DOHH2 (cell line): ENCODE data around the gene RBMXL3.

ENCODE experiments used
- CTCF ChIP-seq: fragments of 200-600 bp; sonication (generic); IDR thresholded peaks from one replicate; pipeline ENCODE4 v1.5.1; 2014; ENCODE audit warnings: antibody characterized with exemption, mild to moderate bottlenecking, low read depth, low read length; ENCODE audit not compliant: poor library complexity, severe bottlenecking
- EZH2phosphoT487 ChIP-seq: fragments of 200-600 bp; sonication (generic); IDR thresholded peaks from 2 replicates; pipeline ENCODE4 v1.6.1; 2017; ENCODE audit warnings: borderline replicate concordance, mild to moderate bottlenecking, antibody characterized with exemption, low read length, moderate library complexity, mixed read lengths

DNA sequence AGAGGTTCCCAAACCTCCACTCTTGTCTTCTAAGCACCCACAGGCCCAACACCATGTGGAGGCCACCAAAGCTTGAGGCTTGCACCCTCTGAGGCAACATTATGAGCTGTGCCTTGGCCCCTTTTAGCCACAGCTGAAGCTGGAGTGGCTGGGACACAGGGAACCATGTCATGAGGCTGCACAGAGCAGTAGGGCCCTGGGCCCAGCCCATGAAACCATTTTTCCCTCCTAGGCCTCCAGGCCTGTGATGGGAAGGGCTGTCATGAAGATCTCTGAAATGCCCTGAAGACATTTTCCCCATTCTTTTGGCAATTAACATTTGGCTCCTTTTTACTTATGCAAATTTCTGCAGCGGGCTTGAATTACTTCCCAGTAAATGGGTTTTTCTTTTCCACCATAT is 14.8 kb downstream of the RBMXL3 start:
- no peak for TF ChIP-seq CTCF
- TF ChIP-seq EZH2phosphoT487, result no peak
